Forelimb muscle (tissue), 1 donor: ENCODE data around the gene ADGRL3. TPM values are rescaled to one million over a fixed set of nuclear protein-coding genes. Genes with fewer than 3 reads are reported as not detected.

Source experiments
- DNase-seq: peaks from one replicate; pipeline ENCODE4 v3.0.0-alpha.2; 2013; ENCODE audit warnings: low read depth
- polyA plus RNA-seq: library from polyadenylated mRNA; unstranded; fragments of 120-200 nt; gene quantifications from one replicate; pipeline ENCODE4 v1.2.1, GENCODE V29; 2013; ENCODE audit not compliant: insufficient read length

ADGRL3 gene
- polyA plus RNA-seq, 1 donor: 19.5 TPM

GRCh38 chr4:61277785-61278760 lies 77.9 kb downstream of the ADGRL3 start:
- DNase-seq: peak; percentile 6

GRCh38 chr4:61292322-61292721 lies 92.2 kb downstream of the ADGRL3 start:
- DNase-seq: no peak

- DNase-seq: no peak
These were observed 93.7 kb downstream of the ADGRL3 start for GRCh38 chr4:61293707-61294400.

- no peak for DNase-seq
These were observed 94.8 kb downstream of the ADGRL3 start for GRCh38 chr4:61294936-61295335.

GRCh38 chr4:61296144-61296543 lies 96.0 kb downstream of the ADGRL3 start:
- DNase-seq: no peak

GRCh38 chr4:61298178-61298740 lies 98.1 kb downstream of the ADGRL3 start:
- DNase-seq: no peak

GRCh38 chr4:61299316-61299715 lies 99.2 kb downstream of the ADGRL3 start:
- DNase-seq: no peak

GRCh38 chr4:61300266-61300844 lies 100.2 kb downstream of the ADGRL3 start:
- no peak for DNase-seq

- DNase-seq: peak; percentile 43
These were observed 101.1 kb downstream of the ADGRL3 start for GRCh38 chr4:61301271-61301670.

GRCh38 chr4:61308033-61308432 lies 107.9 kb downstream of the ADGRL3 start:
- DNase-seq: no peak

GRCh38 chr4:61309616-61310015 lies 109.5 kb downstream of the ADGRL3 start:
- DNase-seq: no peak

GRCh38 chr4:61312526-61312925 lies 112.4 kb downstream of the ADGRL3 start:
- DNase-seq: no peak

GRCh38 chr4:61318431-61318830 lies 118.3 kb downstream of the ADGRL3 start:
- no peak for DNase-seq

GRCh38 chr4:61319156-61319555 lies 119.0 kb downstream of the ADGRL3 start:
- DNase-seq: no peak

GRCh38 chr4:61320154-61320553 lies 120.0 kb downstream of the ADGRL3 start:
- no peak for DNase-seq

- DNase-seq: no peak
These were observed 120.5 kb downstream of the ADGRL3 start for GRCh38 chr4:61320631-61321030.

- DNase-seq: no peak
These were observed 132.6 kb downstream of the ADGRL3 start for GRCh38 chr4:61332693-61333092.

GRCh38 chr4:61333490-61333889 lies 133.4 kb downstream of the ADGRL3 start:
- no peak for DNase-seq

GRCh38 chr4:61335241-61335763 lies 135.2 kb downstream of the ADGRL3 start:
- no peak for DNase-seq

GRCh38 chr4:61336488-61336887 lies 136.4 kb downstream of the ADGRL3 start:
- no peak for DNase-seq

- DNase-seq: no peak
These were observed 136.8 kb downstream of the ADGRL3 start for GRCh38 chr4:61336916-61337315.

- DNase-seq: no peak
These were observed 141.9 kb downstream of the ADGRL3 start for GRCh38 chr4:61342061-61342460.
